ENCODE measurements around the gene FKRP. TPM values are rescaled to one million over a fixed set of nuclear protein-coding genes. Genes with fewer than 3 reads are reported as not detected.

FKRP gene
- polyA plus RNA-seq, 1 donor (not counting 4 experiments of a cell fraction or from before 2014, with no cell fraction given) = 6.1 TPM

- Histone ChIP-seq H3K4me1 (ENCODE audit: control insufficient read depth, extremely low read depth, insufficient read depth, low read length) (peaks cover 28% of the 10 kb centered on the region), H4K20me1 (ENCODE audit: control insufficient read depth, extremely low read depth, insufficient read depth, low read length) (no peaks in the 10 kb centered on the region), H3K9ac (ENCODE audit: control insufficient read depth, extremely low read depth, insufficient read depth, low read length) (peak within 1 kb of the TSS; percentile 93), H3K27me3 (ENCODE audit: control insufficient read depth, extremely low read depth, insufficient read depth, low read length) (no peaks in the 10 kb centered on the region), H3K4me3 (ENCODE audit: control insufficient read depth in 2 of 3, extremely low read depth in 1 of 3, insufficient read depth in 2 of 3, low read depth in 1 of 3, low read length in 3 of 3) (peak within 1 kb of the TSS; percentile 92 to 99 (median 92)), H3K27ac (ENCODE audit: control insufficient read depth, insufficient read depth, low read length) (peak within 1 kb of the TSS; percentile 95), H3K36me3 (ENCODE audit: control insufficient read depth in 2 of 2, extremely low read depth in 1 of 2, insufficient read depth in 2 of 2, low read length in 2 of 2) (peaks cover 0 to 25% of the 10 kb centered on the region in 2 experiments), H3K79me2 (ENCODE audit: control insufficient read depth, insufficient read depth, low read length) (peaks cover 48% of the 10 kb centered on the region), H3K9me3 (ENCODE audit: control insufficient read depth, low read depth, low read length) (no peaks in the 10 kb centered on the region), H3K4me2 (ENCODE audit: control insufficient read depth, extremely low read depth, insufficient read depth, low read depth, low read length) (peak within 1 kb of the TSS; percentile 87), H2AFZ (ENCODE audit: control insufficient read depth, low read length) (no peak within 1 kb of the TSS), H3K9me1 (ENCODE audit: control insufficient read depth, extremely low read depth, insufficient read depth, low read length) (no peaks in the 10 kb centered on the region)
- no peak for FAIRE-seq
- dilution Hi-C loops (cut with MboI; ENCODE audit: extremely low pct_ligation_motif_present, low sequenced_read_pairs) = no loop called here
- TF ChIP-seq EZH2 (IDR thresholded peaks at IDR 0.05; ENCODE audit: low read length) (no peak), CTCF (optimal IDR thresholded peaks at IDR 0.05 in 1 of 3, IDR thresholded peaks at IDR 0.05 in 1 of 3, conservative IDR thresholded peaks at IDR 0.05 in 1 of 3; ENCODE audit: extremely low read depth in 1 of 3, insufficient read depth in 2 of 3, low read length in 3 of 3) (no peak)
- no peak for DNase-seq (ENCODE audit: low read depth, low spot score)
Measured at GRCh38 chr19:46788262-46788967, 42.6 kb downstream of the FKRP start, which contains the start of gene SLC1A5. Gene SLC1A5, minus strand, starts transcription at chr19:46788594. Its CDS starts 629 bp downstream, at chr19:46787965.

GRCh38 chr19:46788968-46789338 lies 43.1 kb downstream of the FKRP start:
- H3K9me3 ChIP-seq (ENCODE audit: control insufficient read depth, low read depth, low read length) = no peaks in the 10 kb centered on the region
- peaks cover 0 to 22% of the 10 kb centered on the region in 2 experiments for H3K36me3 ChIP-seq (ENCODE audit: control insufficient read depth in 2 of 2, extremely low read depth in 1 of 2, insufficient read depth in 2 of 2, low read length in 2 of 2)
- H3K27me3 ChIP-seq (ENCODE audit: control insufficient read depth, extremely low read depth, insufficient read depth, low read length) = no peaks in the 10 kb centered on the region
- no peak overlapping the region for H3K27ac ChIP-seq (ENCODE audit: control insufficient read depth, insufficient read depth, low read length)
- H3K79me2 ChIP-seq (ENCODE audit: control insufficient read depth, insufficient read depth, low read length) = peaks cover 43% of the 10 kb centered on the region
- H2AFZ ChIP-seq (ENCODE audit: control insufficient read depth, low read length) = no peak overlapping the region
- H3K4me1 ChIP-seq (ENCODE audit: control insufficient read depth, extremely low read depth, insufficient read depth, low read length) = peaks cover 28% of the 10 kb centered on the region
- no peaks in the 10 kb centered on the region for H3K9me1 ChIP-seq (ENCODE audit: control insufficient read depth, extremely low read depth, insufficient read depth, low read length)
- DNase-seq (ENCODE audit: low read depth, low spot score) (no peak), FAIRE-seq (no peak)
- dilution Hi-C loops (cut with MboI; ENCODE audit: extremely low pct_ligation_motif_present, low sequenced_read_pairs) = no loop called here
- H4K20me1 ChIP-seq (ENCODE audit: control insufficient read depth, extremely low read depth, insufficient read depth, low read length) = no peaks in the 10 kb centered on the region
- no peak overlapping the region for H3K4me3 ChIP-seq (ENCODE audit: control insufficient read depth in 2 of 3, extremely low read depth in 1 of 3, insufficient read depth in 2 of 3, low read depth in 1 of 3, low read length in 3 of 3)
- no peak overlapping the region for H3K9ac ChIP-seq (ENCODE audit: control insufficient read depth, extremely low read depth, insufficient read depth, low read length)
- H3K4me2 ChIP-seq (ENCODE audit: control insufficient read depth, extremely low read depth, insufficient read depth, low read depth, low read length) = no peak overlapping the region
- no peak for TF ChIP-seq CTCF (optimal IDR thresholded peaks at IDR 0.05 in 1 of 3, IDR thresholded peaks at IDR 0.05 in 1 of 3, conservative IDR thresholded peaks at IDR 0.05 in 1 of 3; ENCODE audit: extremely low read depth in 1 of 3, insufficient read depth in 2 of 3, low read length in 3 of 3)
